ENCODE measurements around the gene KIAA0753. TPM values are rescaled to one million over a fixed set of nuclear protein-coding genes. Genes with fewer than 3 reads are reported as not detected.

Gene KIAA0753
- total RNA-seq, 1 experiment from 2014 or later, result 18.3 TPM

- intact Hi-C loops (cut with micrococcal nuclease), result no loop called here
- no peak for ATAC-seq
These were observed 80.0 kb downstream of the KIAA0753 start for GRCh38 chr17:6560496-6560895.

GRCh38 chr17:6559753-6560215, 80.7 kb downstream of the KIAA0753 start:
- Histone ChIP-seq H4K20me1 (ENCODE audit: insufficient read depth) (no peaks in the 10 kb centered on the region), H3K9me3 (ENCODE audit: control insufficient read depth in 1 of 2, insufficient read depth in 1 of 2, low read depth in 1 of 2, low read length in 2 of 2) (no peaks in the 10 kb centered on the region), H3K36me3 (ENCODE audit: control insufficient read depth in 1 of 2, insufficient read depth in 2 of 2, low read length in 2 of 2) (no peaks in the 10 kb centered on the region), H3K4me1 (ENCODE audit: control insufficient read depth in 1 of 2, insufficient read depth in 2 of 2, low read length in 2 of 2) (peaks cover 10 to 18% of the 10 kb centered on the region in 2 experiments), H3K79me2 (ENCODE audit: insufficient read depth, low read length) (no peaks in the 10 kb centered on the region), H3K9ac (ENCODE audit: low read length) (no peak overlapping the region), H3K9me2 (ENCODE audit: insufficient read depth) (no peaks in the 10 kb centered on the region), H2AFZ (ENCODE audit: low read depth, low read length, poor library complexity, severe bottlenecking) (no peak overlapping the region), H3K27ac (ENCODE audit: low read depth, low read length) (no peak overlapping the region), H3K27me3 (ENCODE audit: insufficient read depth, low read length) (no peaks in the 10 kb centered on the region), H3K4me3 (replicated peaks in 1 of 2; ENCODE audit: low read depth in 1 of 2, low read length in 2 of 2) (no peak overlapping the region), H3K4me2 (ENCODE audit: low read length) (no peak overlapping the region)
- ChIA-PET RAD21 (ENCODE audit: low non-redundant PET in 1 of 2, low total read pairs in 2 of 2, uncharacterized antibody in 2 of 2, unreplicated experiment in 2 of 2) (no interaction called here), POLR2A (no interaction called here), CTCF (no interaction called here)
- TF ChIP-seq ZFX (IDR thresholded peaks at IDR 0.05) (no peak), FOSL1 (IDR thresholded peaks at IDR 0.05; ENCODE audit: low read depth) (no peak), POLR2A (IDR thresholded peaks at IDR 0.05; ENCODE audit: borderline replicate concordance, extremely low read depth, insufficient read depth, insufficient read length) (no peak)
- no TSS peak for BruUV-seq (replicated peaks)
- ATAC-seq (no peak), DNase-seq (ENCODE audit: low read depth, low spot score) (no peak)
- intact Hi-C loops (cut with micrococcal nuclease), result loop anchor here (1.0 kb wide), 1 partner anchor 86 kb away; no protein-coding TSS in a partner anchor

More at GRCh38 chr17:6560496-6560895, 80.0 kb downstream of the KIAA0753 start:
- no peak for DNase-seq (ENCODE audit: low read depth, low spot score)
- TF ChIP-seq ELF1 (IDR thresholded peaks at IDR 0.05; ENCODE audit: borderline replicate concordance, low read depth) (no peak), EZH2phosphoT487 (IDR thresholded peaks at IDR 0.05; ENCODE audit: borderline replicate concordance) (no peak), SIN3A (IDR thresholded peaks at IDR 0.05; ENCODE audit: low read depth) (no peak)
- Histone ChIP-seq H3K27ac (ENCODE audit: low read depth, low read length) (no peak overlapping the region), H3K36me3 (ENCODE audit: control insufficient read depth in 1 of 2, insufficient read depth in 2 of 2, low read length in 2 of 2) (no peaks in the 10 kb centered on the region), H2AFZ (ENCODE audit: low read depth, low read length, poor library complexity, severe bottlenecking) (no peak overlapping the region), H3K27me3 (ENCODE audit: insufficient read depth, low read length) (no peaks in the 10 kb centered on the region), H4K20me1 (ENCODE audit: insufficient read depth) (no peaks in the 10 kb centered on the region), H3K4me1 (ENCODE audit: control insufficient read depth in 1 of 2, insufficient read depth in 2 of 2, low read length in 2 of 2) (peaks cover 5 to 10% of the 10 kb centered on the region in 2 experiments; a peak in 3 of 4 replicates), H3K4me2 (ENCODE audit: low read length) (no peak overlapping the region), H3K9ac (ENCODE audit: low read length) (no peak overlapping the region), H3K9me3 (ENCODE audit: control insufficient read depth in 1 of 2, insufficient read depth in 1 of 2, low read depth in 1 of 2, low read length in 2 of 2) (no peaks in the 10 kb centered on the region), H3K4me3 (replicated peaks in 1 of 2; ENCODE audit: low read depth in 1 of 2, low read length in 2 of 2) (no peak overlapping the region), H3K9me2 (ENCODE audit: insufficient read depth) (no peaks in the 10 kb centered on the region), H3K79me2 (ENCODE audit: insufficient read depth, low read length) (no peaks in the 10 kb centered on the region)
- ChIA-PET RAD21 (ENCODE audit: low non-redundant PET in 1 of 2, low total read pairs in 2 of 2, uncharacterized antibody in 2 of 2, unreplicated experiment in 2 of 2) (no interaction called here), POLR2A (no interaction called here), CTCF (no interaction called here)
- BruUV-seq (replicated peaks), result no TSS peak
